GM19023 (cell line): ENCODE results near the gene EAF1.
A peak's percentile ranks its signal among the peaks of the same experiment; 100 is the strongest.
"Not testable (repeated sequence)": the region's sequence is repeated elsewhere in the genome, so short reads cannot be mapped to it uniquely, and the experiment has no call there.

Source experiments
- ATAC-seq: cut with Tn5 transposase; IDR thresholded peaks from one replicate; pipeline ENCODE4 v1.9.1; 2021; ENCODE audit warnings: mild to moderate bottlenecking, moderate library complexity; ENCODE audit not compliant: unreplicated experiment

EAF1 gene

DNA sequence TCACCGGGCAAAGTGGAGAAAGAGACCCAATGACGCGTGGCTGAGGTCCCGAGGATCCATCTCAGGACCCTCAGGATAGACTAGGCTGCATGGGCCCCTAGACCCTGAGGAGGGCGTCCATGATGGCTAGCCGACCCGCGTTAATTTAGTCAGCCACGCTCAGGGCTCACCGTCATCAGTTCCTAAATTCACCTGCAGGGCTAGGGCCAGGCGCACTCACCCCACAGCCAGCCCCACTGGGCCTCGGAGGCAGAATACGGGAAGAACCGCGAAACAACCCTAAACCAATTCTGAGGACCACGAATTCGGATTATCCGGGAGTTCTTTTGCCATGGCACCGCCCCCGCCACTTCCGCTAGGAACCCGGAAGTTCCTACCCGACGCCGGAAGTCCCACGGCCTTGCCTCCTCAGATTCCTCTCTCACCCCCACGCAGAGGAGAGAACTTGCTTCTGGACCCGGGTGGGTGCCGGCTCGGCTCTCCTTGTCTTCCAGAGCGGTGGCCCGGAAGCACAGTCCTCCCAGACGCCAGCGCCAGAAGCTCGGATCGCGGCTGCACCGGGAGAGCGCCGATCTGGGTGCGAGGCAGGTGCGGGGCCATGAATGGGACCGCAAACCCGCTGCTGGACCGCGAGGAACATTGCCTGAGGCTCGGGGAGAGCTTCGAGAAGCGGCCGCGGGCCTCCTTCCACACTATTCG lies at the start of gene EAF1, which contains the start of gene METTL6:
Gene EAF1, plus strand, starts transcription at position 417 of the 699 bp plus-strand sequence. Its CDS starts 182 bp downstream, at position 599.
Gene METTL6, minus strand, starts transcription at position 363 of the 699 bp plus-strand sequence. CDS start 1,033 bp downstream, outside the sequence.
- peak; percentile 94 for ATAC-seq

DNA sequence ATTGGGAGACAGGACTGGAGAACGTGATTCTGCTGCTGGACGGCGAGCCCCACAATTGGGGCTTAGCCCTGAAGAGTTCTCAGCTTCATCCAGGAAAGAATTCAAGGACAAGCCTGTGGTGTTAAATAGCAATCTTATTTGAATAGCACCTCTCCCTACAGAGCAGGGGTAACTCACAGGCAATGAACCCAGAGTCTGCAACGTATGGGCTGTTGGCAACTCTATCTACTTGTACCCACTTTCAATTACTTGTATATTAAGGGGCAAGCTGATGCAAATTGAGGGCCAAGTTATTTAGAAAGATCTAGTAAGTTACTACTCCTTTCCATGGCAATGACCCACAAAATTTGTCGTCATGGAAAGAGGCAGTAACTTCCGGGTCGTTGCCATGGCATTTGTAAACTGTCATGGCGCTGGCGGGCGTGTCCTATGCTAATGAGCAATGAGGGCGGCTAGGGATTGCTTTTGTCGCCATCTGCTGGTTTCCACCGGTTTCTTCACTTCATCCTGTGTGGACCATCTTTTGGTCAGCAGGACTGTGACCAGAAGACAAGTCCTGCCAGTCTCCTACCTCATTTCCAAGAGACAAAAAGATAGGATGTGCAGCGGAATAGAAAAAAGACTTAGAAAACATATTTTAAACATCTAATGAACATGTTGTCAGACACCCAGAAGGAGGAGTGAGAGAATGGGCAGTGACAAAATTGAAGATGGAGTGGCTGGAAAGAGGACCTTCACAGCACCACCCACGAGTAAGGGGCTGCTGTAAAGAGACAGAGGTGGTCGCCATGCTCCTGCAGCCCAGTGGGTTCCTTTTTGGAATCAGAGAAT lies 49.2 kb upstream of the EAF1 start:
- ATAC-seq = peak; percentile 85

DNA sequence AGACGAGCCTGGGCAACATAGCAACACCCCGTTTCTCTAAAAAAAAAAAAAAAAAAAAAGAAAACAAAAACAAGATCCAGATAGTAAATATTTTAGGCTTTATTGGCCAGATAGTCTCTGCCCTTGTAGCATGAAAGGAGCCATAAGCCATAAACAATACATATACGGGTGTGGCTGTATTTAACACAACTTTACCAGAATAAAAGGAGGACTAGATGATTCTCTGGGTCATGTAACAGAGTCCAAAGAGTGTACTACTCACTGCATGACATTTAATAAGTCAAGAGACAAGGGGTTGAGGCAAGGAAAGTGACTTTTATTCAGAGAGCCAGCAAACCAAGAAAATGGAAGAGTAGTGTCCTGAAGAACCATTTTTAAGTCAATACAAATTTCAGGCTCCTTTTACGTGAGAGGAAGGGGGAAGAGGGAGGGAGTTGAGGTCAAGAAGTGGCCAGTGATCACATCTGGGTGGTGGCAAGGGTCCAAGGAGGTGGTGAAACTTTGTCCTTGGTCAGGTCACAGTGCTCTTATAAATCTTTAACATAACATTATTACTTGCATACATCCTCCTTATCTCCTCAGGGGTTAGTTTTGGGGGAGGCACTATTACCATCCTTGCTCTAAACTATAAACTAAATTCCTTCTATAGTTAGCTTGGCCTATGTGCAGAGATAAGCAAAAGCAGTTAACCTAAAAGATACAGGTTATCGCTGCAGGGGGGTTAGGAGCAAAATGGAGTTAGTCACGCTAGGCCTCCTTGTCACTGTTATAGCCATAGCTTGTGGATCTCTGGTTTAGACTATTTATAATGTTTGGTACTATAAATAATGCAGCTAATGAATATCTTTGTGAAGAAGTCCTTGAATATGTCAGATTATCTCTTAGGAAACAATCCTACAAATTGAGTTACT lies 46.2 kb upstream of the EAF1 start:
- no peak for ATAC-seq

DNA sequence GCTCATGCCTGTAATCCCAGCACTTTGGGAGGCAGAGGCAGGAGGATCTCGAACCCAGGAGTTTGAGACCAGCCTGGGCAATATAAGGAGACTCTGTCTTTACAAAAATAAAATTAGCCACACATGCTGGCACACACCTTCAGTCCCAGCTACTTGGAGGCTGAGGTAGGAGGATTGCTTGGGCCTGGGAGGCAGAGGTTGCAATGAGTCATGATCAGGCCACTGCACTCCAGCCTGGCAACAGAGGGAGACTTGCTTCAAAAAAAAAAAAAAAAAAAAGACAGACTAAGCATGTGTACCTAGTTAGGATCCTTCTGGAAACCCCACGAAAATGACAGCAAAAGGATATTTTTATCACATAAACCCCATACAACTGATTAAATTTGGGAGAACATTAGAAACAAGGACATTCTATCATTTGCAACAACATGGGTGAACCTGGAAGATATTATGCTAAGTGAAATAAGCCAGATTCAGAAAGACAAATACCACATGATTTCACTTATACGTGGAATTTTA lies 44.9 kb upstream of the EAF1 start:
- no peak for ATAC-seq

DNA sequence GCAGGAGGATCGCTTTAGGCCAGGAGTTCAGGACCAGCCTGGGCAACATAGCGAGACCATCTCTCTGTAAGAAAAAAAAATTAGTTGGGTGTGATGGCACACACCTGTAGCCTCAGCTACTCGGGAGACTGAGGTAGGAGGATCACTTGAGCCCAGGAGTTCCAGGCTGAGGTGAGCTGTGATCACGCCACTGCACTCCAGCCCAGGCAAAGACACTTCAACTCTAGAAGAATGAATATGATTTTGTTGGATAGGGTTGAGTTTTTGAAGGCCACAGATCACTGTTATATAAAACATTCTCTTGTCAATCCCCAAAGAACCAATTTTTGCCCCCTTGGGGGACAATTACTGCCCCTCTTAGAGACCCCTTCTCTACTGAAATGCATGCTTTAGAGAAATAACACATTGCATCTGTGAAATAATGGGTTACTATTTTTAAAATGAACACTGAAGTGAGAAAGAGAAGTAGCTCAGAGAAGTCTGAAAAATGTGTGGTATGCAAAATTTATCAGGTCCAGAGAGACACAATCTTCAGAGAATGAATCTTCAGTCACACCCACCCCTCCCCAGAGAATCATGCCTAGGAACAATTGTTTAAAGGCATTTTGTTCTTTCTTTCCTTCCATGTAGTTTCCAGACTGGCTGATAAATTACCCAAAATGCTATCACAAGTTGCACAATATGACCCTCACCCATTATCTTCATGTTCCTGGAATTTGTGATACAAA lies 42.7 kb upstream of the EAF1 start:
- peak; percentile 87 for ATAC-seq

DNA sequence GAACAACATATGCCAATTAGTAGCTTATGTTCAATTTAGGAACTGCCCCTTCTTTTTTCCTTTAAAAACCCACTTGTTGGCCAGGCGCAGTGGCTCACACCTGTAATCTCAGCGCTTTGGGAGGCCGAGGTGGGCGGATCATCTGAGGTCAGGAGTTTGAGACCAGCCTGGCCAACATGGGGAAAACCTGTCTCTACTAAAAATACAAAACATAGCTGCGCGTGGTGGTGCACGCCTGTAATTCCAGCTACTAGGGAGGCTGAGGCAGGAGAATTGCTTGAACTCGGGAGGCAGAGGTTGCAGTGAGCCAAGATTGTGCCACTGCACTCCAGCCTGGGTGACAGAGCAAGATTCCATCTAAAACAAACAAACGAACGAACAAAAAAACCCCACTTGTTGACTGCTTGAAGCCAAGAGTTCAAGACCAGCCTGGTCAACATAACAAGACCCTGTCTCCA lies 42.1 kb upstream of the EAF1 start:
- peak; percentile 12 for ATAC-seq

DNA sequence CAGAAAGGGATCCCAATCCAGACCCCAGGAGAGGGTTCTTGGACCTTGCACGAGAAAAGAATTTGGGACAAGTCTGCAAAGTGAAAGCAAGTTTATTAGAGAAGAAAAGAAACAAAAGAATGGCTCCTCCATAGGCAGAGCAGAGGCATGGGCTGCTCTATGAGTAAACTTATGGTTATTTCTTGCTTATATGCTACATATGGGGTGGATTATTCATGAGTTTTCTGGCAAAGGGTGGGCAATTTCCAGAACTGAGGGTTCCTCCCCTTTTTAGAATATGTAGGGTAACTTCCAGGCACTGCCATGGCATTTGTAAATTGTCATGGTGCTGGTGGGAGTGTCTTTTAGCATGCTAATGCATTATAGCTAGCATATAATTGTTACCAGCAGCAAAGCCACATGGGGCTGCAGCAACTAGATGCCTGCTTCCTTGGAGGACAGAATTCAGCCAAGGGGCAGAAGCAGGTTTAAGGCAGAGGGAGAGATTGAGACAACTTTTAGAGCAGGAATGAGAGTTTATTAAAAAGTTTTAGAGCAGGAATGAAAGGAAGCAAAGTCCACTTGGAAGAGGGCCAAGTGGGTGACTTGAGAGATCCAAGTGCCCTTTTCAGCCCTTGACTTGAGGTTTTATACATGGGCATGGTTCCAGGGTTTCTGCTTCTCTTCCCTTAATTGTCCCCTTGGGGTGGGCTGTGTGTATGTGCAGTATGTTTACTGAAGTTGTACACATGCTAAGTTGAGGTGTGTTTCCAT lies 41.3 kb upstream of the EAF1 start:
- ATAC-seq = no peak

DNA sequence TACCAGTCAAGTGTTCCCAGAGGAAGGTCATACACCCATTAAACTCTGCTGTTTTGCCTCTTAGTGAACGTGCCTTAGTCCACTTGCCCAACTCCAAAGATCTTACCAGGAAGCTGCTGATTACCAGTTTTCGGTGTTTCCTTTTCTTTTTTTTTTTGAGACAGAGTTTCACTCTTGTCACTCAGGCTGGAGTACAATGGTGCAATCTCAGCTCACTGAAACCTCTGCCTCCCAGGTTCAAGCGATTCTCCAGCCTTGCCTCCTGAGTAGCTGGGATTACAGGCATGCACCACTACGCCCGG lies 40.8 kb upstream of the EAF1 start:
- ATAC-seq = not testable (repeated sequence)

DNA sequence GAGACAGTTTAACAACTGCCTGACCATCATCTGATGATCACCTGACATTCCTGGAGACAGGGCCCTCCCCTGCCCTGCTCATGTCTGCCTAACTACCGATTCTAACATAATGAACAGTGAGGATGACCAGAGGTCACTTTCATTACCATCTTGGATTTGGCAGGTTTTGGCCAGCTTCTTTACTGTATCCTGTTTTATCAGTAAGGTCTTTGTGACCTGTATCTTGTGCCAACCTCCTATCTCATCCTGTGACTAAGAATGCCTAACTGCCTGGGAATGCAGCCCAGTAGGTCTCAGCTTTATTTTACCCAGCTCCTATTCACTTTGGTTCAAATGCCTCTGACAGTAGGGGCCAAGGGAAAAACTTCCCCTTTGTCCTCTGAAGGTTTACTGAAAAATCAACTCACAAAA lies 40.2 kb upstream of the EAF1 start:
- ATAC-seq = no peak

DNA sequence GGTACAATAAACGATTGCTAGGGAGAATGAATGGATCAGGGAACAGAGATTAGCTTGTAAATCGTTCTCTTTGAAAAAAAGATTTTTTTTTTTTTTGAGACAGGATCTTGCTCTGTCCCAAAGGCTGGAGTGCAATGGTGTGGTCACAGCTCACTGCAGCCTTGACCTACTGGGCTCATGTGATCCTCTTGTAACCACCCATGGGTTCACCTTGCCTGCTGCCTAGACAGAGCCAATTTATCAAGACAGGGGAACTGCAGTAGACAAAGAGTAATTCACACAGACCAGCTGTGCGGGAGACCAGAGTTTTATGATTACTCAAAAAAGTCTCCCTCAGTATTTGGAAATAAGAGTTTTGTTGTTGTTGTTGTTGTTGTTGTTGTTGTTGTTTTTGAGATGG lies 39.7 kb upstream of the EAF1 start:
- no peak for ATAC-seq

DNA sequence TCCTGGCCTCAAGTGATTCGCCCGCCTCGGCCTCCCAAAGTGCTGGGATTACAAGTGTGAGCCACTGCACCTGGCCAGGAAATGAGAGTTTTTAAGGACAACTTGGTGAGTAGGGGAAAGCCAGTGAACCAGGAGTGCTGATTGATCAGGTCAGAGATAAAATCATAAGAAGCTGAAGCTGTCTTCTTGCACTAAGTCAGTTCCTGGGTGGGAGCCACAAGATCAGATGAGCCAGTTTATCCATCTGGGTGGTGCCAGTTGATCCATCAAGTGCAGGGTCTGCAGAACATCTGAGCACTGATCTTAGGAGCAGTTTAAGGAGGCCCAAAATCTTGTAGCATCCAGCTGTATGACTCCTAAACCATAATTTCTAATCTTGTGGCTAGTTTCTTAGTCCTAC lies 39.1 kb upstream of the EAF1 start:
- not testable (repeated sequence) for ATAC-seq

DNA sequence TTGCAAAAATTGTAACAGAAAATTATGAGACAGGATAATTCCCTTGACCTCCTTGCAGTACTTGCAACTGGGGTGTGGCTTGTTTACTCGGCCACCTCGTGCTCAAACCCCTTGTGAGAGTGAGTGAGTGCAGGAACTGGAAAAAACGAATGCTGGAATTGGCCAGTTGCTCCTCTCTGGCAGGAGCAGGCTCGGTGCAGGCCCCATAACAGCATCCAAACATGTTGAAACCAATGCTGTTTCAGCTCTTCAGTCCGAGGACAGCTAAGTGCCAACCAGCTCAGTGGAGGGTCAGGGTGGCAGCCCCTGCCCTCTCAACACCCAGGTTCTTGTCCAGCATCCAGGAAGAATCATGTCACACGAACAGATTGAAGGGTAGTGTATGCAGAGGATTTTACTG lies 36.9 kb upstream of the EAF1 start:
- no peak for ATAC-seq

DNA sequence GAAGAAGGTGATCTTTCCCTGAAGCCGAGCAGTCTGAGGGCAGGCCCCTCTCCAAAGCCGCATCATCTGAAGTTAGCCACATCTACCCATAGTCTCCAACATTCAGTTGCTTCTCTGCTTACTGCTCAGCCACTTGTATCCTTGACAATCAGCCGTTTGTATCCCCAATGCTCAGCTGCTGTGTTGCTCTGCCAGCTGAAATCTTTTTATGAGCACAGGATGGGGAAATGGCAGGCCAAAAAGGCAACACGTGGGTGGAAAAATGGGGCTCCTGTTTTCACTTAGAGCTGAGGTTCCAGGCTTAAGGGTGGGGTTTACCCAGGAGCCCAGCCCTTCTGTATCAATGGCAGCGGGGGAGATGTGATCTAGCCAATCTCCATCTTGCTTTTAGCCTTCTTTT lies 36.4 kb upstream of the EAF1 start:
- ATAC-seq = no peak

DNA sequence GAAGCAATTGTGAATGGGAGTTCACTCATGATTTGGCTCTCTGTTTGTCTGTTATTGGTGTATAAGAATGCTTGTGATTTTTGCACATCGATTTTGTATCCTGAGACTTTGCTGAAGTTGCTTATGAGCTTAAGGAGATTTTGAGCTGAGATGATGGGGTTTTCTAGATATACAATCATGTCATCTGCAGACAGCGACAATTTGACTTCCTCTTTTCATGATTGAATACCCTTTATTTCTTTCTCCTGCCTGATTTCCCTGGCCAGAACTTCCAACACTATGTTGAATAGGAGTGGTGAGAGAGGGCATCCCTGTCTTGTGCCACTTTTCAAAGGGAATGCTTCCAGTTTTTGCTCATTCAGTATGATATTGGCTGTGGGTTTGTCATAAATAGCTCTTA lies 34.1 kb upstream of the EAF1 start:
- not testable (repeated sequence) for ATAC-seq

DNA sequence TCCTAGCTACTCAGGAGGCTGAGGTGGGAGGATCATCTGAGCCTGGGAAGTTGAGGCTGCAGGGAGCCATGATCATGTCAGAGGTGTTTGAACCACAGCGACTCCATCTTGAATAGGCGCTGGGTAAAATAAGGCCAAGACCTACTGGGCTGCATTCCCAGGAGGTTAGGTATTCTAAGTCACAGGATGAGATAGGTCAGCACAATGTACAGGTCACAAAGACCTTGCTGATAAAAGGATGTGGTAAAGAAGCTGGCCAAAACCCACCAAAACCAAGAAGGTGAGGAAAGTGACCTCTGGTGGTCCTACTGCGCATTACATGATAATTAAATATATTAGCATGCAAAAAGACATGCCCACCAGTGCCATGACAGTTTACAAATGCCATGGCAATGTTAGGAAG lies 28.7 kb upstream of the EAF1 start:
- ATAC-seq = not testable (repeated sequence)

DNA sequence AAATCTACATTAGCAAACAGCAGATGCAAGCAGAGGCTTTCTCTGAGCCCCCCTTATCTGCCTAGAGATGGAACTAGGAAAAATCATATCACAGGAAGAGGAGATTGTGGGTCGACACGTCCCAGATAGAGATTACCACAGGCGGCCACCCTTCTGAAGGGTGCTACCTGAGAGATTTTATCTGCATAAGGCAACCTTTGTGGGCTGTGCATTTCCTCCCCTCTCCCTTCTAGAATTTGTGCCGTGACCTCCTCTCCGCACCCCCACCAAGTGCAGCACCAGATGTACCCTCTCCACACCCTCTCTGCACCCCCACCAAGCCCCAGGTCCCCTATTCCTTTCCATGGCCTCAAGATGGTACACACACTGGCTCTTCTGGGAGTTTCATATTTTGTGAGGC lies 27.4 kb upstream of the EAF1 start:
- ATAC-seq = no peak

DNA sequence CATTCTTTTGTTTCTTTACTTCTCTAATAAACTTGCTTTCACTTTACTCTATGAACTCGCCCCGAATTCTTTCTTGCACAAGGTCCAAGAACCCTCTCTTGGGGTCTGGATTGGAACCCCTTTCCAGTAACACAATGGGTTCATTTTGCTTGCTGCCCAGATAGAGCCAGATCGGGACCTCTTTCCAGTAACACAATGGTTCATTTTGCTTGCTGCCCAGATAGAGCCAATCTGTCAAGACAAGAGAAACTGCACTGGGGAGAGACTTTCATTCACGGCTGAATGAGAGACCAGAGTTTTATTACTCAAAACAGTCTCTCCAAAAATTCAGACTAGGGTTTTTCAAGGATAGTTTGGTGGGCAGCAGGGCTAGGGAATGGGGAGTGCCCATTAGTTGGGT lies 25.5 kb upstream of the EAF1 start:
- ATAC-seq = no peak

DNA sequence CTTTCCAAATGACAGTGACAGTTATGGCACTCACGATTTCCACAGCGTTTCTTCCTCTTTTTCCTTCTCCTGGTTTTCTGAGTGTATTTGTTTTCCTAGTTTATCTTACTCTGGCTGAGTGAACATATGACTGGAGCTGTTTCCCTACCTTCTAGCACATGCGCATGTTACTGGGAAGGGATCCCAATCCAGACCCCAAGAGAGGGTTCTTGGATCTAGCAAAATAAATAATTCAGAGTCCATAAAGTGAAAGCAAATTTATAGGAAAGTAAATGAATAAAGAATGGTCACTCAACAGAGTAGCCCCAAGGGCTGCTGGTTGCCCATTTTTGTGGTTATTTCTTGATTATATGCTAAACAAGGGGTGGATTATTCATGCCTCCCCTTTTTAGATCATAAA lies 23.9 kb upstream of the EAF1 start:
- no peak for ATAC-seq

DNA sequence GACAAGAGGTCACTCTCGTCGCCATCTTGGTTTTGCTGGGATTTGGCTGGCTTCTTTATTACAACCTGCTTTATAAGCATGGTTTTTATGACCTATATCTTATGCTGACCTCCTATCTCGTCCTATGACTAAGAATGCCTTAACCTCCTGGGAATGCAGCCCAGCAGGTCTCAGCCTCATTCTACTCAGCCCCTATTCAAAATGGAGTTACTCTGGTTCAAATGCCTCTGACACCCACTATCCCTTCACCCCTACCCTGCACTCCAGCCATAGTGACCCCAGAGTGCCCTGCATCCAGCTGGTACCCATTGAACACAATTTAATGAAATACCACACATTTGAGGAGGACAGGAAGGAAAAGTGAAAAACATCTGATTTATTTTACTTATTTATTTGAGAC lies 23.4 kb upstream of the EAF1 start:
- ATAC-seq = no peak

DNA sequence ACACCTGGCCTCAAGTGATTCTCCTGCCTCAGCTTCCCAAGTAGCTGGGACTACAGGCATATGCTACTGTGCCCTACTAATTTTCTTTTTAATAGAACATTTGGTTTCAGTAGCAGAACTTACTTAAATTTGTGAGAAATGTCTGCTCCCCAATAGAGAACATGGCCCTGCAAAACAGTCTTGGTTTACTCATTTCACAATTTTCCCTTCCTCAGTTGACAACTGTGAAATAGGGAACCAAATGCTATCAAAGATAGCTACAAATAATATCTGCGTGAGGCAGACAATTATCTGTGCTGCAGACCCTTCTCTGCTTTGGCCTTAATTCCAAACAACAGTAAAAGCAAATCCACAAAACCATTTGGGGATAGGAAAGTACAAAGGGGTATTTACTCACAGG lies 22.6 kb upstream of the EAF1 start:
- ATAC-seq = no peak
